ENCODE data around the gene WDR27. TPM values are rescaled to one million over a fixed set of nuclear protein-coding genes. Genes with fewer than 3 reads are reported as not detected.

The WDR27 gene
- total RNA-seq, 1 experiment from 2014 or later, result 18.0 TPM

DNA sequence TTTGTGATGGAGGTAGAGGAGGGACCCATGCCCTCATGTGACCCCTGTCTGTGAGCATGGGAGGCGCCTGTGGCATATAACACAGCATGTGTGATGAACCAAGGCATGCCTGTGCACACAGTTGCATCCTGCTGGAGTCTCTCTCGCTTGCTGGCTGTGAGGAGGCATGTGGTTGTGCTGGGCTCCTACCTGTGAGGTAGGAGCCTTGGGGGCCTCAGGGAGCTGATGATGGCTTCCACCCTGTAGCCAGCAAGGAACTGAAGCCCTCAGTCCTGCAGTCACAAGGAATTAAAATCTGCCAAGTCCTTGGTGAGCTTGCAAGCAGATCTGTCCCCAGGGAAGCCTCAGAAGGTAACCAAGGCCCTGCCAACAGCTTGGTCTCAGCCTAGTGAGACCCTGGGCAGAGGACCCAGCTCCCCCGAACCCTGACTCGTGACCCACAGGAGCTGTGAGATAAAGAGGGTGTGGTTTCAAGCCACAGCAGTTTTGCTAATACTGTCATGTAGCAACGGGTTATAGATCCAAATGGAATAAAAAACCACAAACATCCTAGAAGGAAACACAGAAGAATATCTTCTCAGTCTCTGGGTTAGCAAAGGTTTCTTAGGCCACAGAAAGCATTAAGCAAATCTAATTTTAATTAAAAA, 145.7 kb downstream of the WDR27 start:
- DNase-seq, result no peak
- Histone ChIP-seq H3K27me3 (no peaks in the 10 kb centered on the region), H3K4me3 (no peak overlapping the region), H3K36me3 (peaks cover 22% of the 10 kb centered on the region), H3K9me3 (peaks cover 3% of the 10 kb centered on the region; the same call in 1 of the 2 replicates)

DNA sequence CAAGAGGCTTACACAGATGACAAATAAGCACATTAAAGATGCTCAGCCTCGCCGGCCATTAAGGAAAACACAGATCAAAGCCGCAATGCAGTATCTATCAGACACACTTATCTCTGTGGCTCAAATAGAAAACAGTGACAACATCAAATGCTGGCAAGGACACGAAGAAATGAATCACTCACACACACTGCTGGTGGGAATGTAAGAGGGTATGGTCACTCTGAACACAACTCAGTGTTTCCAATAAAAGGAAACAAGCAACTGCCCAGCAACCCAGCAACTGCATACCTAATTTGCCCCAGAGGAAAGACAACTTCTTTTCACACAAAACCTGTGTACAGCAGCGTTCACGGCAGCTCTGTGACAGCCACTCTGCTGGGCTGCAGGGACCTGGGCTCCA, 155.8 kb downstream of the WDR27 start:
- Histone ChIP-seq H3K27me3 (no peaks in the 10 kb centered on the region), H3K4me3 (no peak overlapping the region), H3K9me3 (no peaks in the 10 kb centered on the region; the same call in 1 of the 2 replicates), H3K36me3 (no peaks in the 10 kb centered on the region; the same call in 1 of the 2 replicates)
- DNase-seq, result no peak

DNA sequence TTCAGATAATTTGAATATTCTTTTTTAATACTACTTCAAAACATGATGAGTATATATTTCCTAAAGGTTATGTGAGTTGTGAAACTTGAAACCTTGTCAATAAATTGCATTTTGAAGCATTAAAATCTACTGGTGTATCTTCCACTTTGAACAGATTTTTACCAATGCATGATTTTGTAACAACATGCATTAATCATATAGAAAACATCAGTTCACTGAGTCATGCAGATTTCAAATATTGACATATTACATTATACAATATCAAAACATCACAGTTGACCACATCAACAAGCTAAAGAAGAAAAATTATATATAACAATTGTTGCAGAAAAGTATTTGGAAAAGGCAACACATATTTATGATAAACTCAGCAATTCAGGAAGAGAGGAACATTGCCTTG, 158.1 kb downstream of the WDR27 start:
- Histone ChIP-seq H3K9me3 (no peaks in the 10 kb centered on the region; the same call in 1 of the 2 replicates), H3K36me3 (no peaks in the 10 kb centered on the region; the same call in 1 of the 2 replicates)
- DNase-seq, result no peak

DNA sequence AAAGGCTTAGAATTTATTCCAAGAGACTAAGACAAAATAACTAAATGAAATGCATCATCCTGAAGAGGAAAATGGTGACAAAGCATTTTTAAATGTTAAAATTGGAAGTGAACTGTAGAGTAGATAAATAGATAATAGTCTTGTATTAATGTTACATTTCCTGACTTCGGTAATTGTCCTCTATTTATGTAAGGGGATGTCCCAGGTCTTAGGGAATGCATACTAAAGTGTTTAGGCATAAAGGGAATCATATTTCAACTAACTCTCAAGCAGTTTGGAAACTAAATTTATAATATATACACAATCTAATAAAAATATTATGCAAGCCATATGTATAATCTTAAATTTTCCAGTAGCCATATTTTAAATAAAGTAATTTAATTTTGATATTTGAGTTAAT, 159.3 kb downstream of the WDR27 start:
- no peaks in the 10 kb centered on the region; the same call in 1 of the 2 replicates for H3K9me3 ChIP-seq
- no peak for DNase-seq
- H3K4me3 ChIP-seq, result no peak overlapping the region
- H3K36me3 ChIP-seq, result peaks cover 4% of the 10 kb centered on the region
- H3K27me3 ChIP-seq, result no peaks in the 10 kb centered on the region

More for the DNA sequence above, 158.1 kb downstream of the WDR27 start:
- H3K4me3 ChIP-seq, result no peak overlapping the region
- no peaks in the 10 kb centered on the region for H3K27me3 ChIP-seq

DNA sequence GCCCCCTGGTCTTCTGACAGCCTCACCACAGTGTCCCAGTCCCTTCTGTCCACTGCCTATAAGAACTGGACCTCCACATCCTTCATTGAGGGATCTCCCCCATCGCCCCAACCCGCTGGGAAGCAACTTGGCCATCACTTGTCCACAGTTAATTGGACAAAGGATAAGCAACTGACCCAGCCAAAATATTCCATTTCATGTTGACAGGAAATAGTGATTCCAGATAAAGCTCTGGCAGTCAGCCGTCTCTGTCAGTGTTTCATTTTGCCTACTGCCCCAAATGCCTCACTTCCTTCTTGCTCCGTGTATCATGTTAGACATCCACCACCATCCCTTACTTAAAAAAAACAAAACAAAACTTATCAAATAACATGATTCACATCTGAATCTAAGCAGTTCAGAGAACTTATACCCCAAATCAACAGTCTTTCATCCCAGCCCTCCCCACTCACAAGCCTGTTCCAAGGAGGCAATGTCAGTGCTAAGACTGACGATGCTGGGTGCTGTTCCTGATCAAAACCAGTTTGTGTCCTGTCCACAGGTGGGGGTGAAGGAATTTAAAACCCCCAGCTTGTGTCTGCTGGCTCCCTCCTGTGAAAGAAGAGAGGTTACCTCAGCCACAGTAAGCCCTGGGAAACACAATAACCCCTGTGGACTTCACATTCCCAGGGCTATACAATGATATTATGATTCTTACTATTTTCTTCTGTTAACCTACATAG, 162.5 kb downstream of the WDR27 start:
- Histone ChIP-seq H3K4me3 (no peak overlapping the region), H3K27me3 (no peaks in the 10 kb centered on the region), H3K9me3 (peaks cover 18% of the 10 kb centered on the region), H3K36me3 (peaks cover 11% of the 10 kb centered on the region)
- peak; percentile 23 for DNase-seq

DNA sequence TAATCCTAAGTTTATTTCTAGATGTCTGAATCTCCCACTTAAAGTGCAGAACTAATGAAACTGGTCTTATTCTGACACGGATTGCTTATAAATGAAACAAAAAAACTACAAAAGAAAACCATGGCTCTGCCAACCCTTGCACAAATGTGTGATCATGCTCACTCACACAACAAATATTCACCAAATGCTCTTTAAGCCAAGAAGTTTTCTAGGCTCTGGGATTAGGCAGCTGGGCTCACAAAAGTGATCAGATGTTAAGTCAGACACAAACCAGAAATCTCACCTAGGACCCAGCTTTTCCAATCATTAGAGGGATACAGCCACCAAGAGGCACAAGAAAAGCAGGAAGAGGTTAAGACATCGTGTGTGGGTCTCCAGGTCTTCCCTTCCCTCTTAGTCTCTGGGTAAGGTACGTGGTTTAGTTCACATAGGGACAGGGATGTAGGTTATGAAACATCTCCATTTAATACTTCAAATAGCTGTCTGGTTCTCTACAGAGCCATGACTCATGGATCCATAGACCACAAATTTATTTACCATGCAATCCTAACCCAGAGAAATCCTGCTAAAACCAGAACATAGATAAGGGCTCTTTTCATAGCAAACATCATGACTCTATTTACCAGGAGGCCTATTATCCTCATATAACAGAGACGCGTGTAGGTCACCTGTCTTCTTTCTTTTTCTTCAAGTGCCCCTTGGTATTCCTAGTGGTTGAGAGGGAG, 165.2 kb downstream of the WDR27 start:
- Histone ChIP-seq H3K27me3 (no peaks in the 10 kb centered on the region), H3K36me3 (peaks cover 14% of the 10 kb centered on the region), H3K4me3 (no peak overlapping the region), H3K9me3 (peaks cover 28% of the 10 kb centered on the region)
- no peak for DNase-seq

DNA sequence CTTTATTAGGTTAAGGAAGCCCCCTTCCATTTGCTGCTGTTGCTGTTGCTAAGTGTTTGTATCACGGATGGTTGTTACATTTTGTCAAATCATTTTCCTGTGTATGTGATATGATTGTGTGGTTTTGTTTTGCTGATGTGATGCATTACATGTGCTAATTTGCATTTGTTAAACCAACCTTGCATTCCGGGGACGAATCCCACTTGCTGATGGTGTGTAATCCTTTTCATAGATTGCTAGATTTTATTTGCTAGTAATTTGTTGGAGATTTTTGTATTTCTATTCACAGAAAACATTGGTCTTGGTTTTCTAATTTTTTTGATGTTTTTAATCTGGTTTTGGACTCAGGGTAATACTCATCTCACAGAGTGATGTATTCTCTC, 167.8 kb downstream of the WDR27 start:
- H3K9me3 ChIP-seq, result peaks cover 28% of the 10 kb centered on the region
- H3K4me3 ChIP-seq, result no peak overlapping the region
- peaks cover 14% of the 10 kb centered on the region for H3K36me3 ChIP-seq
- DNase-seq, result no peak
- no peaks in the 10 kb centered on the region for H3K27me3 ChIP-seq

DNA sequence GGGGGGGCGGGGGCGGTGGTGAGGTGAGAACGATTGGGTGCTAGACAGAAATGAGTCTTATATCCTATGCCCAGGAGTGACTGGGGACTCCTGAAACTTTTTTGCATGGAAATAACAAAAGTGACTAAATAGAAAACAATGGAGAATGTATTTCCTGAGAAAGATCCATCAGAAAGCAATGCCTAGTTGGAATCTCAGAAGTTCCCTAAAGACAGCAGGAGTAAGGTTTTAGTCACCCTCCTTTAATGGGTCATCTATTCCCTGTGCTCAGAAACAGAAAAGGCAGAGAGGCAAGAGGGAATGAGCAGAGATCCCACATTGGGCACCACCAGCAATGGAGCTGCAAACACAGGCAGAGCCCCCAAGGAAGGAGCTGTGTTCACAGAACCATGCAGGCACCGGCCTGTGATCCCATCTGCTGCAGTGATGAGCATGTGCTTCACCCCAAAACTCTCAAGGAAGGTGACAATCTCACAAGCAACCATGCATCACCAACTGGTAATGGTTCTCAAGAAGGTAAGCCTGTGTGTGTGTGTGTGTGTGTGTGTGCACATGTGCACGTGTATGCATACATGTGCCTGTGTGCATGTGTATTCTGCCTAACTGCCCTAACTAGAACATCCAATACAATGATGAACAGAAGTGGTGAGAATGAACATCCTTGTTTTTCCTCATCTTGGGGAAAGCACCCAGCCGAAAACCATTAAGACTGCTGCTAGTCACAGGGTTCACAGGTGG, 168.4 kb downstream of the WDR27 start:
- Histone ChIP-seq H3K27me3 (no peaks in the 10 kb centered on the region), H3K4me3 (no peak overlapping the region), H3K9me3 (peaks cover 28% of the 10 kb centered on the region), H3K36me3 (peaks cover 14% of the 10 kb centered on the region)
- no peak for DNase-seq

DNA sequence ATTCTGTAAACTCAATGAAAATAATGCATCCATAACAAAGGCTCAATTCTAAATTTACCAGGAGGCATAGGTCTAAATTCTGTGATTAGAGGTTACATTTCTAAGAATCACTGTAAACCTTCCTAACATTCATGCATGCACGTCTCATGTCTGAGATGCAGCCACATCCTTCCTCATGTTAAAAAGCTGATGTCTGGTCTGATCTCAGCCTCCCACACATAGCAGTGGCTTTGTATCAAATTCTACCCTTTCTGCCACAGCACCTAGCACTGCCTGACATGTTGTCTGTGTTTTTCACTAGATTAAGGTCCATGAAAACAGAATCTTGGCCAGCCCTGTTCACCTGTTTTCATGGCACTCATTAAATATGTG, 171.1 kb downstream of the WDR27 start:
- Histone ChIP-seq H3K9me3 (peaks cover 18% of the 10 kb centered on the region), H3K27me3 (no peaks in the 10 kb centered on the region), H3K4me3 (no peak overlapping the region), H3K36me3 (peaks cover 7% of the 10 kb centered on the region; the same call in 1 of the 2 replicates)
- no peak for DNase-seq

DNA sequence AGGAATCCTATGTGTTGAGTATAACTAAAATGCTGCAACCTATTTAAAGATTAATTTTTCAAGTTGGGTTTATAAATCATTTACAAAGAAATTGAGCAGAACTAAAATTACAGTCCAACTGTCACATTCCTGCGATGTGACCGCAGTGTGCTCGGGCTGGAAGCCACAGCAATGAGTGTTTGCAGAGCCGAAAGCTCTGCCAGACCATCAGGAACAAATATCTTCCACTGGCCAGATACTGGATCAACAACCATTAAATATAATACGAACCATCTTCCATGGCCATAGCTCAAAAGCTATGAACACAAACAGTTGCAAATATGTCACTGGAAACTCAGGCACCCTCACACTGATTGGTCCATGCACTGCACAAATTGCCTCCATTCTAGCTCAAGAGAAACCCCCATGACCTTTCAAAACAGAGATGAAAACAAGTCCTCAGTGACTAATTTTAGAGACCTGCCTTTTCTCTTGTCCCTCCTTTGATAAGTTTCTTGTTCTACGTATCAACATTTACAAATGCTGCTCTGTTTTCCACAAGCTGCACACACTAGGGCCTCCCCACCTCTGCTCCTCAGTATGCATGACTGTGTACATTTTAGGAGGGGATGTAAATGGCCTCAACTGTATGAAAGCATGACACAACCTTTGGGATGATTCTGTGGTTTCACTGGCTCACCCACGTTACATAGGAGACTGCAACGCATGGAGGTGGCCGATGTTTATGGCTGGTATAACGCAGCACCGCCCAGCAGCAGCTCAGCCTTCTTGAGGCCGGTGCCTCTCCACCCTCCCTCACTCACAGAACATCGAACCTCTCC, 171.7 kb downstream of the WDR27 start:
- Histone ChIP-seq H3K9me3 (peaks cover 12% of the 10 kb centered on the region), H3K36me3 (0 out of 2 replicates have a peak, but pooled peaks cover 2% of the 10 kb centered on the region), H3K4me3 (no peak overlapping the region), H3K27me3 (no peaks in the 10 kb centered on the region)
- peak; percentile 85 for DNase-seq

DNA sequence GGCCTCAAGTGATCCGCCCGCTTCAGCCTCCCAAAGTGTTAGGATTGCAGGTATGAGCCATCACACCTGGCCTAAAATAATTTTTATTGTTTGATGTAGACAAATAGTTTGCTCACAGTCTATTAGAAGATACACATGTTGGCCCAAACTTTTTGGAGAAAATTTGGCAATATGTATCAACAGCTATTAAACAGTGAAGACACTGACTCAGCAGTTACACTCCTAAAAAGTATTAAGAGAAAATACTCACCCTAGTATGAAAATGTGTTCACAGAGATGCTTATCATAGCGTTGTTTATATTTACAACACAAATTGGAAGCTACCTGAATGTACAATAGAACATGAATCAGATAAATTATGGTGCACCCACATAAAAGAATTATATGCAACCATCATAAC, 173.1 kb downstream of the WDR27 start:
- no peaks in the 10 kb centered on the region for H3K27me3 ChIP-seq
- no peak overlapping the region for H3K4me3 ChIP-seq
- H3K9me3 ChIP-seq, result peaks cover 7% of the 10 kb centered on the region; the same call in 1 of the 2 replicates
- H3K36me3 ChIP-seq, result no peaks in the 10 kb centered on the region; the same call in 1 of the 2 replicates
- DNase-seq, result no peak

DNA sequence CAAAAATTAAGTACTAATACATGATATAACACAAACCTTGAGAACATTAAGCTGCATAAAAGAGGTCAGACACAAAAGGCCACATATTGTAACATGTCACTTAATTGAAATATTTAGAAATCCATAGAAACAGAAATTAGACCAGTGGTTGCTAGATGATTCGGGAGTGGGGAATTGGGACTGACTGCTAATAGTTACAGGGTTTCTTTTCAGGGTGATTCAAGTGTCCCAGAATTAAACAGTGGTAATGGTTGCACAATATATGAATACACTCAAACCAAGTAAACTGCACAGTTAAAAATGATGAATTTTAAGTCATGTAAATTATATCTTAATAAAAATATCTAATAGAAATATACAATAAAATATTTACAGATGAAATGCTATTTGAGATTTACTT, 174.5 kb downstream of the WDR27 start:
- H3K9me3 ChIP-seq, result peaks cover 3% of the 10 kb centered on the region; the same call in 1 of the 2 replicates
- no peak overlapping the region for H3K4me3 ChIP-seq
- no peaks in the 10 kb centered on the region; the same call in 1 of the 2 replicates for H3K36me3 ChIP-seq
- no peaks in the 10 kb centered on the region for H3K27me3 ChIP-seq
- DNase-seq, result no peak

DNA sequence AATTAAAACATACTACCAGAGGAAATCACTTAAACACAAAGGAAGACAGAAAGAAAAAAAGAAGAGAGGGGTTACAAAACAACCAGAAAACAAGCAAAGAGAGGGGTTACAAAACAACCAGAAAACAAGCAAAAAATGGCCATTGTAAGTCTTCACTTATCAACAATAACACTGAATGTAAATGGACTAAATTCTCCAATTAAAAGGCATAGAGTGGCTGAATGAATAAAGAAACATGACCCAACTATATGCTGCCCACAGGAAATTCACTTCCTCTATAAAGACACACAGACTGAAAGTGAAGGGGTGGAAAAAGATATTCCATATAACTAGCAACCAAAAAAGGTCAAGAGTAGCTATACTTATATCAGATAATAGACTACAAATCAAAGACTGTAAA, 180.0 kb downstream of the WDR27 start:
- Histone ChIP-seq H3K36me3 (peaks cover 7% of the 10 kb centered on the region; the same call in 1 of the 2 replicates), H3K4me3 (no peak overlapping the region), H3K27me3 (no peaks in the 10 kb centered on the region), H3K9me3 (peaks cover 25% of the 10 kb centered on the region)
- no peak for DNase-seq

DNA sequence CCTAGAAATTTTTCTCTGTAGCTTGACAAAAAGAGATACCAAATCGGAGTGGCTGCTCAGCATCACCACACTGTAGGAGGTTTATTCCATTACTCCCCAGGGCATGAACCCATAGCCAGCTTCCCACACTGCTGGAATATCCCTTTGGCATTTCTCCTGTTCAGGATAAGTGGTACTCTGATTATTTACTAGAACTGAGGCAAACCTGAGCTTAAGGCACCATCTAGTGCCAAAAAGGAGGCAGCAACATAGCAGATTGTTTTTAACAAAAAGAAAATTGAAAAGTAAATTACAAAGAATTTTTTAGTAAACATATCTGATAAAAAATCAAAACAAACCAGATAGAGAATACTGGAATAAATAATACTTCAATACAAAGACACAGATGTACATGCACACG, 181.7 kb downstream of the WDR27 start:
- Histone ChIP-seq H3K4me3 (no peak overlapping the region), H3K9me3 (peaks cover 25% of the 10 kb centered on the region), H3K36me3 (peaks cover 7% of the 10 kb centered on the region; the same call in 1 of the 2 replicates), H3K27me3 (no peaks in the 10 kb centered on the region)
- no peak for DNase-seq

DNA sequence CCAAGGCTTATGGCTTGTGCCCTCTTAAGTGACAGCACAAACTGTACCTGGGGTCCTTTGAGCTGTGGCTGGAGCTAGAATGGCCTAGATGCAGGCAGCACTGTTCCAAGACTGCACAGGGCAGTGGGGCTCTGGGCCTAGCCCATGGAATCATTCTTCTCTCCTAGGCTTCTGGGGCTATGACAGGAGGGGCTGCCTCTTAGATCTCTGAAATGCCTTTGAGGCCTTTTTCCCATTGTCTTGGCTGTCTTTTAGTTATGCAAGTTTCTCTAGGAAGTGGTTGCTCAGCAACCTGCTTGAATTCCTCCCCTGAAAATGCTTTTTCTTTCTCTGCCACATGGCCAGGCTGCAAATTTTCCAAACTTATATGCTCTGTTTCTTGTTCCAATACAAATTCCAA, 183.4 kb downstream of the WDR27 start:
- DNase-seq, result no peak
- Histone ChIP-seq H3K9me3 (peaks cover 22% of the 10 kb centered on the region), H3K36me3 (peaks cover 7% of the 10 kb centered on the region; the same call in 1 of the 2 replicates), H3K27me3 (no peaks in the 10 kb centered on the region), H3K4me3 (no peak overlapping the region)
